Ramos (cell line): ENCODE results near the gene TMEM18.
"Not testable (repeated sequence)": the region's sequence is repeated elsewhere in the genome, so short reads cannot be mapped to it uniquely, and the experiment has no call there.

Source experiments
- in situ Hi-C: fragments of 300-500 bp; cut with MboI; formaldehyde crosslinking; loops from one replicate; pipeline ENCODE4 v1.14.3; 2022; ENCODE audit warnings: low sequenced_read_pairs; ENCODE audit not compliant: unreplicated experiment

TMEM18 gene

GRCh38 chr2:677056-677958 is at the start of gene TMEM18:
TMEM18 (minus strand) TSS chr2:677406; CDS start chr2:677345, 61 bp downstream.
- in situ Hi-C loops, result no loop called here

GRCh38 chr2:726169-726568 is 49.0 kb upstream of the TMEM18 start:
- in situ Hi-C loops, result no loop called here

- in situ Hi-C loops, result no loop called here
Observed at GRCh38 chr2:725468-725867, 48.3 kb upstream of the TMEM18 start.

GRCh38 chr2:723761-724160 is 46.6 kb upstream of the TMEM18 start:
- in situ Hi-C loops, result no loop called here

- in situ Hi-C loops, result no loop called here
Observed at GRCh38 chr2:720842-721241, 43.6 kb upstream of the TMEM18 start.

GRCh38 chr2:719734-720133 is 42.5 kb upstream of the TMEM18 start:
- in situ Hi-C loops, result loop anchor here (10.0 kb wide), 1 partner anchor 835 kb away; no protein-coding TSS in a partner anchor

GRCh38 chr2:719191-719590 is 42.0 kb upstream of the TMEM18 start:
- in situ Hi-C loops, result loop anchor here (10.0 kb wide), 1 partner anchor 836 kb away; no protein-coding TSS in a partner anchor

- in situ Hi-C loops, result loop anchor here (10.0 kb wide), 1 partner anchor 837 kb away; no protein-coding TSS in a partner anchor
Observed at GRCh38 chr2:717661-718060, 40.5 kb upstream of the TMEM18 start.

- in situ Hi-C loops, result loop anchor here (10.0 kb wide), 1 partner anchor 839 kb away; no protein-coding TSS in a partner anchor
Observed at GRCh38 chr2:715854-716560, 38.8 kb upstream of the TMEM18 start.

GRCh38 chr2:715038-715437 is 37.8 kb upstream of the TMEM18 start:
- in situ Hi-C loops, result loop anchor here (10.0 kb wide), 1 partner anchor 840 kb away; no protein-coding TSS in a partner anchor

- in situ Hi-C loops, result loop anchor here (10.0 kb wide), 1 partner anchor 841 kb away; no protein-coding TSS in a partner anchor
Observed at GRCh38 chr2:714005-714741, 37.0 kb upstream of the TMEM18 start.

- in situ Hi-C loops, result loop anchor here (10.0 kb wide), 1 partner anchor 844 kb away; no protein-coding TSS in a partner anchor
Observed at GRCh38 chr2:710867-711665, 33.9 kb upstream of the TMEM18 start.

GRCh38 chr2:709138-709765 is 32.0 kb upstream of the TMEM18 start:
- in situ Hi-C loops, result no loop called here

GRCh38 chr2:708667-709066 is 31.5 kb upstream of the TMEM18 start:
- in situ Hi-C loops, result no loop called here

- in situ Hi-C loops, result no loop called here
Observed at GRCh38 chr2:705971-706511, 28.8 kb upstream of the TMEM18 start.

- in situ Hi-C loops, result not testable (repeated sequence)
Observed at GRCh38 chr2:702765-703164, 25.6 kb upstream of the TMEM18 start.

- in situ Hi-C loops, result no loop called here
Observed at GRCh38 chr2:696999-697627, 19.9 kb upstream of the TMEM18 start.

GRCh38 chr2:696463-696862 is 19.3 kb upstream of the TMEM18 start:
- in situ Hi-C loops, result no loop called here
